Measurements from ENCODE around the gene MRGPRF.

DNA sequence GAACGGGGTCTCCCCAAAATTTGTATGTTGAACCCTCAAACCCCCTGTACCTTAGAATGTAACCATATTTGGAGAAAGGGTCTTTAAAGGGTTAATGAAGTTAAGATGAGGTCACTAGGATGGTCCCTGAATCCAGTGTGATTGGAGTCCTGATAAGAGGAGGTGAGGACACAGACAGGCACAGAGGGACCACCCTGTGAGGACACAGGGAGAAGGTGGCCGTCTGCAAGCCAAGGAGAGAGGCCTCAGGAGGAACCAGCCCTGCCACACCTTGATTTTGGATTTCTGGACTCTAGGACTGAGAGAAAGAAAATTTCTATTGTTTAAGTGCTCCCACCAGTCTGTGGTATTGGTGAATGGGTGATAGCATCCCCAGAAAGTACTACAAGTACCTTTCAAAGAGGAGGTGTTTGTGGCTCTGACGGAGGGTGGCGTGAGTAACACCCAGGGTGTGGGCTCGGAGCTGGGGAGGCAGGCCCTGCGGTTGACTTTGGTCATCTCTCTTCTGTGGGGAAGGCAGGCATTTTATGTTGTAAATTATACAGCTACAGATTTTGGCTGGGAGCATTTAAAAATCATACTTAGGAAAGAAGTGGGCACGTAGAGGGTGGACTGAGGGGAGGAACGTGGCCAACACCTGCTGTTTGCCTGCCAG, 13.8 kb downstream of the MRGPRF start:
- TF ChIP-seq POLR2AphosphoS5 (IDR thresholded peaks at IDR 0.05; ENCODE audit: low read depth, low read length), result no peak
- TF ChIP-seq, protein P1, sequence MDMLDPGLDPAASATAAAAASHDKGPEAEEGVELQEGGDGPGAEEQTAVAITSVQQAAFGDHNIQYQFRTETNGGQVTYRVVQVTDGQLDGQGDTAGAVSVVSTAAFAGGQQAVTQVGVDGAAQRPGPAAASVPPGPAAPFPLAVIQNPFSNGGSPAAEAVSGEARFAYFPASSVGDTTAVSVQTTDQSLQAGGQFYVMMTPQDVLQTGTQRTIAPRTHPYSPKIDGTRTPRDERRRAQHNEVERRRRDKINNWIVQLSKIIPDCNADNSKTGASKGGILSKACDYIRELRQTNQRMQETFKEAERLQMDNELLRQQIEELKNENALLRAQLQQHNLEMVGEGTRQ (IDR thresholded peaks at IDR 0.05; ENCODE audit: borderline replicate concordance, low read depth, low read length), result no peak
- TF ChIP-seq, protein P2, sequence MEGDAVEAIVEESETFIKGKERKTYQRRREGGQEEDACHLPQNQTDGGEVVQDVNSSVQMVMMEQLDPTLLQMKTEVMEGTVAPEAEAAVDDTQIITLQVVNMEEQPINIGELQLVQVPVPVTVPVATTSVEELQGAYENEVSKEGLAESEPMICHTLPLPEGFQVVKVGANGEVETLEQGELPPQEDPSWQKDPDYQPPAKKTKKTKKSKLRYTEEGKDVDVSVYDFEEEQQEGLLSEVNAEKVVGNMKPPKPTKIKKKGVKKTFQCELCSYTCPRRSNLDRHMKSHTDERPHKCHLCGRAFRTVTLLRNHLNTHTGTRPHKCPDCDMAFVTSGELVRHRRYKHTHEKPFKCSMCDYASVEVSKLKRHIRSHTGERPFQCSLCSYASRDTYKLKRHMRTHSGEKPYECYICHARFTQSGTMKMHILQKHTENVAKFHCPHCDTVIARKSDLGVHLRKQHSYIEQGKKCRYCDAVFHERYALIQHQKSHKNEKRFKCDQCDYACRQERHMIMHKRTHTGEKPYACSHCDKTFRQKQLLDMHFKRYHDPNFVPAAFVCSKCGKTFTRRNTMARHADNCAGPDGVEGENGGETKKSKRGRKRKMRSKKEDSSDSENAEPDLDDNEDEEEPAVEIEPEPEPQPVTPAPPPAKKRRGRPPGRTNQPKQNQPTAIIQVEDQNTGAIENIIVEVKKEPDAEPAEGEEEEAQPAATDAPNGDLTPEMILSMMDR (IDR thresholded peaks at IDR 0.05), result no peak
- TF ChIP-seq, protein P3, sequence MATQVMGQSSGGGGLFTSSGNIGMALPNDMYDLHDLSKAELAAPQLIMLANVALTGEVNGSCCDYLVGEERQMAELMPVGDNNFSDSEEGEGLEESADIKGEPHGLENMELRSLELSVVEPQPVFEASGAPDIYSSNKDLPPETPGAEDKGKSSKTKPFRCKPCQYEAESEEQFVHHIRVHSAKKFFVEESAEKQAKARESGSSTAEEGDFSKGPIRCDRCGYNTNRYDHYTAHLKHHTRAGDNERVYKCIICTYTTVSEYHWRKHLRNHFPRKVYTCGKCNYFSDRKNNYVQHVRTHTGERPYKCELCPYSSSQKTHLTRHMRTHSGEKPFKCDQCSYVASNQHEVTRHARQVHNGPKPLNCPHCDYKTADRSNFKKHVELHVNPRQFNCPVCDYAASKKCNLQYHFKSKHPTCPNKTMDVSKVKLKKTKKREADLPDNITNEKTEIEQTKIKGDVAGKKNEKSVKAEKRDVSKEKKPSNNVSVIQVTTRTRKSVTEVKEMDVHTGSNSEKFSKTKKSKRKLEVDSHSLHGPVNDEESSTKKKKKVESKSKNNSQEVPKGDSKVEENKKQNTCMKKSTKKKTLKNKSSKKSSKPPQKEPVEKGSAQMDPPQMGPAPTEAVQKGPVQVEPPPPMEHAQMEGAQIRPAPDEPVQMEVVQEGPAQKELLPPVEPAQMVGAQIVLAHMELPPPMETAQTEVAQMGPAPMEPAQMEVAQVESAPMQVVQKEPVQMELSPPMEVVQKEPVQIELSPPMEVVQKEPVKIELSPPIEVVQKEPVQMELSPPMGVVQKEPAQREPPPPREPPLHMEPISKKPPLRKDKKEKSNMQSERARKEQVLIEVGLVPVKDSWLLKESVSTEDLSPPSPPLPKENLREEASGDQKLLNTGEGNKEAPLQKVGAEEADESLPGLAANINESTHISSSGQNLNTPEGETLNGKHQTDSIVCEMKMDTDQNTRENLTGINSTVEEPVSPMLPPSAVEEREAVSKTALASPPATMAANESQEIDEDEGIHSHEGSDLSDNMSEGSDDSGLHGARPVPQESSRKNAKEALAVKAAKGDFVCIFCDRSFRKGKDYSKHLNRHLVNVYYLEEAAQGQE (IDR thresholded peaks at IDR 0.05; ENCODE audit: low read depth, low read length), result no peak
- TF ChIP-seq RFX5 (IDR thresholded peaks at IDR 0.05; ENCODE audit: low read length), result no peak
- no peak for TF ChIP-seq NFIC (IDR thresholded peaks at IDR 0.05; ENCODE audit: borderline replicate concordance)
- TF ChIP-seq, protein P4, sequence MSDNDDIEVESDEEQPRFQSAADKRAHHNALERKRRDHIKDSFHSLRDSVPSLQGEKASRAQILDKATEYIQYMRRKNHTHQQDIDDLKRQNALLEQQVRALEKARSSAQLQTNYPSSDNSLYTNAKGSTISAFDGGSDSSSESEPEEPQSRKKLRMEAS (IDR thresholded peaks at IDR 0.05; ENCODE audit: low read depth), result no peak
- no peak for TF ChIP-seq RAD21 (IDR thresholded peaks at IDR 0.05; ENCODE audit: low read length)
- TF ChIP-seq TAF1 (IDR thresholded peaks at IDR 0.05; ENCODE audit: borderline replicate concordance, low read depth, low read length), result no peak
- TF ChIP-seq CHD2 (IDR thresholded peaks at IDR 0.05; ENCODE audit: low read length, partially characterized antibody), result no peak

All from SK-N-SH (cell line).